ENCODE data around the gene ZYG11B. TPM values are rescaled to one million over a fixed set of nuclear protein-coding genes. Genes with fewer than 3 reads are reported as not detected.
"Not testable (repeated sequence)": the region's sequence is repeated elsewhere in the genome, so short reads cannot be mapped to it uniquely, and the experiment has no call there.

The ZYG11B gene
- total RNA-seq, 1 experiment from 2014 or later: 25.6 TPM

GRCh38 chr1:52825868-52826267 lies 99.6 kb downstream of the ZYG11B start:
- H3K27me3 ChIP-seq (ENCODE audit: low read length): no peaks in the 10 kb centered on the region
- peaks cover 4% of the 10 kb centered on the region; the same call in 1 of the 2 replicates for H3K4me1 ChIP-seq (ENCODE audit: low read length)
- no peaks in the 10 kb centered on the region for H3K79me2 ChIP-seq (ENCODE audit: low read length)
- no peak overlapping the region for H3K4me3 ChIP-seq (ENCODE audit: low read length)
- no peak overlapping the region for H2AFZ ChIP-seq (ENCODE audit: low read length)
- peak; percentile 60 for DNase-seq
- no peaks in the 10 kb centered on the region for H3K36me3 ChIP-seq (ENCODE audit: insufficient read depth, low read length)
- peak overlapping the region; percentile 1 for H3K4me2 ChIP-seq (ENCODE audit: low read depth, low read length, poor library complexity, severe bottlenecking)
- no peaks in the 10 kb centered on the region for H3K9me2 ChIP-seq (replicated peaks; ENCODE audit: insufficient read depth, low read length)
- H4K20me1 ChIP-seq (ENCODE audit: insufficient read depth, low read depth, low read length): no peaks in the 10 kb centered on the region
- H3K9me3 ChIP-seq (ENCODE audit: low read length): no peaks in the 10 kb centered on the region
- no peak overlapping the region for H3K9ac ChIP-seq (ENCODE audit: low read length)
- H3K27ac ChIP-seq (ENCODE audit: low read length): no peak overlapping the region

GRCh38 chr1:52834798-52835197 lies 108.5 kb downstream of the ZYG11B start:
- H3K9me3 ChIP-seq (ENCODE audit: low read length): no peaks in the 10 kb centered on the region
- H3K4me1 ChIP-seq (ENCODE audit: low read length): no peaks in the 10 kb centered on the region
- no peak overlapping the region for H3K27ac ChIP-seq (ENCODE audit: low read length)
- no peaks in the 10 kb centered on the region for H3K79me2 ChIP-seq (ENCODE audit: low read length)
- H3K9me2 ChIP-seq (replicated peaks; ENCODE audit: insufficient read depth, low read length): no peaks in the 10 kb centered on the region
- no peak for DNase-seq
- no peaks in the 10 kb centered on the region for H3K27me3 ChIP-seq (ENCODE audit: low read length)
- no peaks in the 10 kb centered on the region for H4K20me1 ChIP-seq (ENCODE audit: insufficient read depth, low read depth, low read length)
- no peak overlapping the region for H3K9ac ChIP-seq (ENCODE audit: low read length)
- no peak overlapping the region for H2AFZ ChIP-seq (ENCODE audit: low read length)
- no peaks in the 10 kb centered on the region for H3K36me3 ChIP-seq (ENCODE audit: insufficient read depth, low read length)
- no peak overlapping the region for H3K4me2 ChIP-seq (ENCODE audit: low read depth, low read length, poor library complexity, severe bottlenecking)
- H3K4me3 ChIP-seq (ENCODE audit: low read length): no peak overlapping the region

- H3K4me2 ChIP-seq (ENCODE audit: low read depth, low read length, poor library complexity, severe bottlenecking): no peak overlapping the region
- no peak overlapping the region for H2AFZ ChIP-seq (ENCODE audit: low read length)
- H3K9ac ChIP-seq (ENCODE audit: low read length): no peak overlapping the region
- H3K27ac ChIP-seq (ENCODE audit: low read length): no peak overlapping the region
- no peaks in the 10 kb centered on the region for H3K4me1 ChIP-seq (ENCODE audit: low read length)
- no peaks in the 10 kb centered on the region for H3K79me2 ChIP-seq (ENCODE audit: low read length)
- H3K4me3 ChIP-seq (ENCODE audit: low read length): no peak overlapping the region
- H3K36me3 ChIP-seq (ENCODE audit: insufficient read depth, low read length): no peaks in the 10 kb centered on the region
- no peaks in the 10 kb centered on the region for H3K27me3 ChIP-seq (ENCODE audit: low read length)
- no peaks in the 10 kb centered on the region for H3K9me3 ChIP-seq (ENCODE audit: low read length)
- DNase-seq: no peak
- H4K20me1 ChIP-seq (ENCODE audit: insufficient read depth, low read depth, low read length): no peaks in the 10 kb centered on the region
- no peaks in the 10 kb centered on the region for H3K9me2 ChIP-seq (replicated peaks; ENCODE audit: insufficient read depth, low read length)
Measured at GRCh38 chr1:52836035-52836434, 109.8 kb downstream of the ZYG11B start.

GRCh38 chr1:52839175-52839574 lies 112.9 kb downstream of the ZYG11B start:
- H3K4me1 ChIP-seq (ENCODE audit: low read length); DNase-seq; H3K9me2 ChIP-seq (replicated peaks; ENCODE audit: insufficient read depth, low read length); H4K20me1 ChIP-seq (ENCODE audit: insufficient read depth, low read depth, low read length); H3K36me3 ChIP-seq (ENCODE audit: insufficient read depth, low read length); H3K4me3 ChIP-seq (ENCODE audit: low read length); H3K9me3 ChIP-seq (ENCODE audit: low read length); H3K27ac ChIP-seq (ENCODE audit: low read length); H3K79me2 ChIP-seq (ENCODE audit: low read length); H2AFZ ChIP-seq (ENCODE audit: low read length); H3K27me3 ChIP-seq (ENCODE audit: low read length); H3K9ac ChIP-seq (ENCODE audit: low read length); H3K4me2 ChIP-seq (ENCODE audit: low read depth, low read length, poor library complexity, severe bottlenecking): not testable (repeated sequence)

- Histone ChIP-seq H3K27ac (ENCODE audit: low read length) (no peak within 1 kb of the TSS), H3K9me2 (replicated peaks; ENCODE audit: insufficient read depth, low read length) (no peaks in the 10 kb centered on the region), H3K4me2 (ENCODE audit: low read depth, low read length, poor library complexity, severe bottlenecking) (no peak within 1 kb of the TSS), H3K9ac (ENCODE audit: low read length) (no peak within 1 kb of the TSS), H3K27me3 (ENCODE audit: low read length) (no peaks in the 10 kb centered on the region), H2AFZ (ENCODE audit: low read length) (no peak within 1 kb of the TSS), H3K79me2 (ENCODE audit: low read length) (no peaks in the 10 kb centered on the region), H4K20me1 (ENCODE audit: insufficient read depth, low read depth, low read length) (no peaks in the 10 kb centered on the region), H3K36me3 (ENCODE audit: insufficient read depth, low read length) (no peaks in the 10 kb centered on the region), H3K9me3 (ENCODE audit: low read length) (no peaks in the 10 kb centered on the region), H3K4me1 (ENCODE audit: low read length) (no peaks in the 10 kb centered on the region), H3K4me3 (ENCODE audit: low read length) (no peak within 1 kb of the TSS)
- DNase-seq: no peak
Measured at GRCh38 chr1:52842643-52843310, 116.5 kb downstream of the ZYG11B start, which contains the start of gene ZYG11A. TSS of gene ZYG11A (plus strand) at chr1:52842760. CDS start at chr1:52842884, 124 bp downstream.

- not testable (repeated sequence) for H3K27ac ChIP-seq (ENCODE audit: low read length); H3K27me3 ChIP-seq (ENCODE audit: low read length); H3K9me2 ChIP-seq (replicated peaks; ENCODE audit: insufficient read depth, low read length); H3K9ac ChIP-seq (ENCODE audit: low read length); H2AFZ ChIP-seq (ENCODE audit: low read length); H3K4me3 ChIP-seq (ENCODE audit: low read length); H4K20me1 ChIP-seq (ENCODE audit: insufficient read depth, low read depth, low read length); H3K4me2 ChIP-seq (ENCODE audit: low read depth, low read length, poor library complexity, severe bottlenecking); H3K79me2 ChIP-seq (ENCODE audit: low read length); H3K36me3 ChIP-seq (ENCODE audit: insufficient read depth, low read length); H3K4me1 ChIP-seq (ENCODE audit: low read length); H3K9me3 ChIP-seq (ENCODE audit: low read length); DNase-seq
Measured at GRCh38 chr1:52845119-52845518, 118.9 kb downstream of the ZYG11B start.

GRCh38 chr1:52848423-52848822 lies 122.2 kb downstream of the ZYG11B start:
- Histone ChIP-seq H3K4me1 (ENCODE audit: low read length) (no peaks in the 10 kb centered on the region), H3K9ac (ENCODE audit: low read length) (no peak overlapping the region), H4K20me1 (ENCODE audit: insufficient read depth, low read depth, low read length) (no peaks in the 10 kb centered on the region), H3K27ac (ENCODE audit: low read length) (no peak overlapping the region), H3K4me2 (ENCODE audit: low read depth, low read length, poor library complexity, severe bottlenecking) (no peak overlapping the region), H3K9me3 (ENCODE audit: low read length) (no peaks in the 10 kb centered on the region), H2AFZ (ENCODE audit: low read length) (no peak overlapping the region), H3K27me3 (ENCODE audit: low read length) (no peaks in the 10 kb centered on the region), H3K36me3 (ENCODE audit: insufficient read depth, low read length) (no peaks in the 10 kb centered on the region), H3K9me2 (replicated peaks; ENCODE audit: insufficient read depth, low read length) (no peaks in the 10 kb centered on the region), H3K79me2 (ENCODE audit: low read length) (no peaks in the 10 kb centered on the region), H3K4me3 (ENCODE audit: low read length) (no peak overlapping the region)
- no peak for DNase-seq

- Histone ChIP-seq H3K36me3 (ENCODE audit: insufficient read depth, low read length) (no peaks in the 10 kb centered on the region), H3K4me3 (ENCODE audit: low read length) (no peak overlapping the region), H3K9me2 (replicated peaks; ENCODE audit: insufficient read depth, low read length) (no peaks in the 10 kb centered on the region), H3K9me3 (ENCODE audit: low read length) (no peaks in the 10 kb centered on the region), H4K20me1 (ENCODE audit: insufficient read depth, low read depth, low read length) (no peaks in the 10 kb centered on the region), H2AFZ (ENCODE audit: low read length) (no peak overlapping the region), H3K4me1 (ENCODE audit: low read length) (no peaks in the 10 kb centered on the region), H3K79me2 (ENCODE audit: low read length) (no peaks in the 10 kb centered on the region), H3K27me3 (ENCODE audit: low read length) (no peaks in the 10 kb centered on the region), H3K27ac (ENCODE audit: low read length) (no peak overlapping the region), H3K4me2 (ENCODE audit: low read depth, low read length, poor library complexity, severe bottlenecking) (no peak overlapping the region), H3K9ac (ENCODE audit: low read length) (no peak overlapping the region)
- no peak for DNase-seq
Measured at GRCh38 chr1:52850951-52851350, 124.7 kb downstream of the ZYG11B start.
